K562 (cell line): ENCODE measurements around the gene DST. TPM values are rescaled to one million over a fixed set of nuclear protein-coding genes. Genes with fewer than 3 reads are reported as not detected.

ENCODE experiments used
- ATAC-seq: fragments of 200-7000 bp; cut with Tn5 transposase; 3 replicates; pipeline ENCODE4 v1.9.1; 2020; ENCODE audit warnings: moderate library complexity
- BruUV-seq: library from RNA; stranded (reverse); fragments of 400-500 nt; replicated peaks from 2 replicates; lab custom pipeline; 2021; lab: Mats Ljungman, UMichigan
- CTCF ChIA-PET: fragments of 300-600 bp; formaldehyde crosslinking; extraction: SDS; loops from one replicate; lab custom pipeline; 2021; ENCODE audit warnings: low intra/inter-chr PET ratio; lab: Yijun Ruan, JAX
- POLR2A ChIA-PET: fragments of 300-600, 350-650 bp; sonication (Branson Sonifier 250); formaldehyde crosslinking; extraction: SDS; loops from one replicate; lab custom pipeline; 2021; ENCODE audit warnings: antibody characterized with exemption, inconsistent platforms; lab: Yijun Ruan, JAX
- DNase-seq, 4 experiments: peaks; one replicate each; pipeline versions ENCODE4 v3.0.0 to v3.0.0-alpha.2; 2011 to 2018; ENCODE audit warnings: low spot score in 3 of 4, mixed read lengths in 3 of 4; ENCODE audit errors: extremely low read depth in 1 of 4
- FAIRE-seq: peaks from 2 replicates; lab custom pipeline; 2011; peaks lifted over from hg19 to GRCh38; lab: Jason Lieb, UNC
- H2AFZ ChIP-seq: 2 replicates; pipeline ENCODE4 v1.6.0; 2011; ENCODE audit warnings: low read depth, low read length, control low read depth, inconsistent platforms
- H3K27ac ChIP-seq: fragments of 200-600 bp; 3 replicates; pipeline ENCODE4 v1.8.0; 2011; ENCODE audit warnings: low read depth, mild to moderate bottlenecking, control low read depth, inconsistent platforms, low read length, moderate library complexity, mixed read lengths; ENCODE audit errors: extremely low read depth
- H3K27me3 ChIP-seq, 2 experiments: fragments of 300-600 bp in 1 of 2; 2 replicates in 1 of 2; 3 replicates in 1 of 2; pipeline versions ENCODE4 v1.6.0 to v1.8.0; 2011; ENCODE audit warnings: inconsistent platforms in 2 of 2, low read length in 2 of 2, mild to moderate bottlenecking in 1 of 2, mixed read lengths in 1 of 2, moderate library complexity in 1 of 2; ENCODE audit not compliant: control insufficient read depth in 2 of 2, insufficient read depth in 2 of 2
- H3K36me3 ChIP-seq: fragments of 300-600 bp; 3 replicates; pipeline ENCODE4 v1.8.0; 2011; ENCODE audit warnings: mild to moderate bottlenecking, low read length, inconsistent platforms; ENCODE audit not compliant: control insufficient read depth, insufficient read depth
- H3K4me1 ChIP-seq, 2 experiments: fragments of 200-600 bp in 1 of 2; replicated peaks in 1 of 2; 2 replicates in 1 of 2; 3 replicates in 1 of 2; pipeline versions ENCODE4 v1.5.1 to v1.8.0; 2011; ENCODE audit warnings: inconsistent platforms in 2 of 2, low read length in 2 of 2, mild to moderate bottlenecking in 1 of 2, mixed read lengths in 1 of 2, moderate library complexity in 1 of 2; ENCODE audit not compliant: control insufficient read depth in 2 of 2, insufficient read depth in 2 of 2
- H3K4me2 ChIP-seq: 2 replicates; pipeline ENCODE4 v1.6.1; 2011; ENCODE audit warnings: low read length, control low read depth, inconsistent platforms, mixed read lengths; ENCODE audit not compliant: insufficient read depth
- H3K4me3 ChIP-seq: fragments of 200-600 bp; sonication (generic), shearing (Covaris generic); 2 replicates; pipeline ENCODE4 v1.5.1; 2016; ENCODE audit warnings: control low read depth, inconsistent platforms
- H3K79me2 ChIP-seq: fragments of 200-600 bp; 3 replicates; pipeline ENCODE4 v1.8.0; 2011; ENCODE audit warnings: low read length, inconsistent platforms; ENCODE audit not compliant: control insufficient read depth, insufficient read depth
- H3K9ac ChIP-seq, 2 experiments: 2 replicates each; pipeline versions ENCODE4 v1.6.0 to v1.6.1; 2011; ENCODE audit warnings: low read depth in 2 of 2, low read length in 2 of 2, control low read depth in 1 of 2, inconsistent platforms in 1 of 2, mild to moderate bottlenecking in 1 of 2, mixed read lengths in 1 of 2; ENCODE audit not compliant: insufficient read depth in 1 of 2
- H3K9me1 ChIP-seq: one replicate; pipeline ENCODE4 v1.6.0; 2011; ENCODE audit warnings: inconsistent platforms, mild to moderate bottlenecking, low read length, moderate library complexity; ENCODE audit not compliant: control insufficient read depth, insufficient read depth
- H3K9me3 ChIP-seq: replicated peaks from 2 replicates; pipeline ENCODE4 v1.5.1; 2011; ENCODE audit warnings: low read depth, low read length, inconsistent platforms; ENCODE audit not compliant: control insufficient read depth, insufficient read depth
- H4K20me1 ChIP-seq: replicated peaks from 2 replicates; pipeline ENCODE4 v1.6.1; 2011; ENCODE audit warnings: low read length, inconsistent platforms, mixed read lengths; ENCODE audit not compliant: control insufficient read depth, insufficient read depth
- KAT7 ChIP-seq: sonication (generic); formaldehyde crosslinking; IDR thresholded peaks from 2 replicates; pipeline ENCODE4 v1.8.0; 2022; ENCODE audit warnings: missing genetic modification reagents, mild to moderate bottlenecking, borderline replicate concordance
- MAFG ChIP-seq: fragments of 450-650 bp; conservative IDR thresholded peaks from 2 replicates; pipeline ENCODE4 v1.6.1; 2016; ENCODE audit warnings: missing genetic modification characterization, missing compliant biosample characterization
- WGBS: fragments of 100-300 bp; shearing (Covaris generic); methylation state at CpG from one replicate; pipeline ENCODE4 v1.1.6; 2016; ENCODE audit warnings: low coverage, mixed read lengths; ENCODE audit not compliant: insufficient coverage; ENCODE audit errors: missing lambda C conversion rate; 5-methylcytosine and 5-hydroxymethylcytosine counted together
- in situ Hi-C: fragments of 300-500 bp; cut with MboI; formaldehyde crosslinking; loops from 4 replicates; pipeline ENCODE4 v1.15.0; 2018; ENCODE audit warnings: inconsistent platforms, mixed read lengths
- intact Hi-C: fragments of 100-400 bp; cut with micrococcal nuclease; formaldehyde crosslinking; loops from 2 replicates; pipeline ENCODE4 v1.14.2; 2022
- polyA plus RNA-seq, 8 experiments: library from polyadenylated mRNA; depleted of rRNA in 4 of 8; stranded (reverse) in 5 of 8; unstranded in 3 of 8; fragments of >200 nt; fragmentation: Nextera tagmentation in 2 of 8; fragmentation: Illumina TruSeq in 1 of 8; extraction: Ambion mirVana in 2 of 8; extraction: Trizol in 1 of 8; gene quantifications; 2 replicates each; pipeline versions ENCODE4 v1.2.1 to v1.2.3, GENCODE V29; 2011 to 2014; ENCODE audit warnings: inconsistent platforms in 1 of 8, missing spikeins in 1 of 8
- total RNA-seq, 7 experiments: library from RNA; depleted of rRNA in 6 of 7; stranded (reverse); fragments of >200 nt in 6 of 7; fragmentation: Illumina TruSeq in 2 of 7; extraction: Trizol in 2 of 7; gene quantifications; 2 replicates each; pipeline versions ENCODE4 v1.2.1 to v1.2.3, GENCODE V29; 2011 to 2021; ENCODE audit warnings: low replicate concordance in 1 of 7
- TF ChIP-seq, protein P1 (sequence below): conservative IDR thresholded peaks from 2 replicates; pipeline ENCODE4 v1.6.1; 2011; ENCODE audit warnings: low read depth, mild to moderate bottlenecking, low read length; ENCODE audit not compliant: control insufficient read depth
- TF ChIP-seq, protein P2 (sequence below), 2 experiments: fragments of 450-650 bp; IDR thresholded peaks; 2 replicates each; pipeline ENCODE4 v1.6.1; 2016

The DST gene
- total and polyA plus RNA-seq, 9 of the 15 experiments (the other 6 are each of a cell fraction or from before 2014, with no cell fraction given): 5.2 to 21.9 (median 13.3) TPM

DNA sequence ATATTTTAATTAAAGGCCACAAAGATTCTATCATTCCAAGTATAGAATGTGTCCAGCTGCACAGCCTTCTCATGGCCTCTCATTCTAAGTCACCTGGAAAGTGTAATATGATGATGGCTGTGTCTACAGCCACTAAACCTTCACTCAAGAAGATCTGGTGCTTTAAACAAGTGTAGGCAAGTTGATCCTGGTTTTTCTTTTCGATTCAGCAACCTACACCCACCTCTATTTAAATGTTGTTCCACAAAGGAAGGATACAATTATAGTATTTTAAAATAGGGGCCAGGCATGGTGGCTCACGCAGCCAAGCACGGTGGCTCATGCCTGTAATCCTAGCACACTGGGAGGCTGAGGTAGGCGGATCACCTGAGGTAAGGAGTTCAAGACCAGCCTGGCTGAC is 25.5 kb upstream of the DST start (continued):
- TF ChIP-seq KAT7 (CRISPR knock-in tag): no peak
- TF ChIP-seq, protein P1, sequence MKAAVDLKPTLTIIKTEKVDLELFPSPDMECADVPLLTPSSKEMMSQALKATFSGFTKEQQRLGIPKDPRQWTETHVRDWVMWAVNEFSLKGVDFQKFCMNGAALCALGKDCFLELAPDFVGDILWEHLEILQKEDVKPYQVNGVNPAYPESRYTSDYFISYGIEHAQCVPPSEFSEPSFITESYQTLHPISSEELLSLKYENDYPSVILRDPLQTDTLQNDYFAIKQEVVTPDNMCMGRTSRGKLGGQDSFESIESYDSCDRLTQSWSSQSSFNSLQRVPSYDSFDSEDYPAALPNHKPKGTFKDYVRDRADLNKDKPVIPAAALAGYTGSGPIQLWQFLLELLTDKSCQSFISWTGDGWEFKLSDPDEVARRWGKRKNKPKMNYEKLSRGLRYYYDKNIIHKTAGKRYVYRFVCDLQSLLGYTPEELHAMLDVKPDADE: no peak
- TF ChIP-seq, protein P2, sequence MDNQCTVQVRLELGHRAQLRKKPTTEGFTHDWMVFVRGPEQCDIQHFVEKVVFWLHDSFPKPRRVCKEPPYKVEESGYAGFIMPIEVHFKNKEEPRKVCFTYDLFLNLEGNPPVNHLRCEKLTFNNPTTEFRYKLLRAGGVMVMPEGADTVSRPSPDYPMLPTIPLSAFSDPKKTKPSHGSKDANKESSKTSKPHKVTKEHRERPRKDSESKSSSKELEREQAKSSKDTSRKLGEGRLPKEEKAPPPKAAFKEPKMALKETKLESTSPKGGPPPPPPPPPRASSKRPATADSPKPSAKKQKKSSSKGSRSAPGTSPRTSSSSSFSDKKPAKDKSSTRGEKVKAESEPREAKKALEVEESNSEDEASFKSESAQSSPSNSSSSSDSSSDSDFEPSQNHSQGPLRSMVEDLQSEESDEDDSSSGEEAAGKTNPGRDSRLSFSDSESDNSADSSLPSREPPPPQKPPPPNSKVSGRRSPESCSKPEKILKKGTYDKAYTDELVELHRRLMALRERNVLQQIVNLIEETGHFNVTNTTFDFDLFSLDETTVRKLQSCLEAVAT (IDR thresholded peaks at IDR 0.05): no peak
- TF ChIP-seq, all 486 proteins: peak for 0

GRCh38 chr6:56667336-56667735 is 24.6 kb upstream of the DST start:
- Histone ChIP-seq H3K9me1 (no peaks in the 10 kb centered on the region), H4K20me1 (no peaks in the 10 kb centered on the region), H3K9me3 (no peaks in the 10 kb centered on the region), H3K27me3 (no peaks in the 10 kb centered on the region), H3K4me2 (no peak overlapping the region), H3K9ac (no peak overlapping the region), H3K27ac (no peak overlapping the region), H3K4me3 (no peak overlapping the region), H3K4me1 (no peaks in the 10 kb centered on the region), H2AFZ (no peak overlapping the region), H3K79me2 (no peaks in the 10 kb centered on the region), H3K36me3 (no peaks in the 10 kb centered on the region)
- no TSS peak for BruUV-seq
- ChIA-PET CTCF (no interaction called here), POLR2A (no interaction called here)
- in situ Hi-C loops: no loop called here
- intact Hi-C loops: no loop called here
- WGBS: 3% methylated on average over 3 of the region's 3 CpGs
- DNase-seq (no peak), ATAC-seq (no peak), FAIRE-seq (no peak)
- no peak for TF ChIP-seq MAFG (tag)
